Activated CD4-positive, CD25-positive, alpha-beta regulatory T cell treated with anti-CD3 and anti-CD28 coated beads, Interleukin-2, amount 50 U/mL, for 24 hours (primary cell): ENCODE data around the gene CXCR4.
A peak's percentile ranks its signal among the peaks of the same experiment; 100 is the strongest.
"Not testable (repeated sequence)": the region's sequence is repeated elsewhere in the genome, so short reads cannot be mapped to it uniquely, and the experiment has no call there.

Experiments used
- ATAC-seq, 2 donors: fragments of 150-1000 bp; cut with Tn5 transposase; one replicate each; pipeline ENCODE4 v1.10.0; 2021; ENCODE audit warnings: mild to moderate bottlenecking in 1 of 2, moderate library complexity in 1 of 2

The CXCR4 gene

DNA sequence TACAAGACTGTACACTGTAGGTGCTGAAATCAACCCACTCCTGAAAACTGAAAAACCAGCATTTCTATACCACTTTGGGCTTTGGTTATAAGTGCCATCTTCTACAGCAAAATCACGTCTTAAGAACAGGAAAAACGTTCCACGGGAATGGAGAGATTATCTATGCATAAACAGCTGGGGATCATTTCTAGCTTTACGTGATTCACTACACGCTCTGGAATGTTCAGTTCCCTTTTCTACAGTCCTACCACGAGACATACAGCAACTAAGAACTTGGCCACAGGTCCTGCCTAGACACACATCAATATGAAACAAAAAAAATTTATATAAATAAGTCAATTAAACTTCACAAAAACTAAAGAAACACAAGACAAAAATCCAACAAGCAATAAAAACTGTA lies 3.6 kb downstream of the CXCR4 start:
- ATAC-seq, result no peak

DNA sequence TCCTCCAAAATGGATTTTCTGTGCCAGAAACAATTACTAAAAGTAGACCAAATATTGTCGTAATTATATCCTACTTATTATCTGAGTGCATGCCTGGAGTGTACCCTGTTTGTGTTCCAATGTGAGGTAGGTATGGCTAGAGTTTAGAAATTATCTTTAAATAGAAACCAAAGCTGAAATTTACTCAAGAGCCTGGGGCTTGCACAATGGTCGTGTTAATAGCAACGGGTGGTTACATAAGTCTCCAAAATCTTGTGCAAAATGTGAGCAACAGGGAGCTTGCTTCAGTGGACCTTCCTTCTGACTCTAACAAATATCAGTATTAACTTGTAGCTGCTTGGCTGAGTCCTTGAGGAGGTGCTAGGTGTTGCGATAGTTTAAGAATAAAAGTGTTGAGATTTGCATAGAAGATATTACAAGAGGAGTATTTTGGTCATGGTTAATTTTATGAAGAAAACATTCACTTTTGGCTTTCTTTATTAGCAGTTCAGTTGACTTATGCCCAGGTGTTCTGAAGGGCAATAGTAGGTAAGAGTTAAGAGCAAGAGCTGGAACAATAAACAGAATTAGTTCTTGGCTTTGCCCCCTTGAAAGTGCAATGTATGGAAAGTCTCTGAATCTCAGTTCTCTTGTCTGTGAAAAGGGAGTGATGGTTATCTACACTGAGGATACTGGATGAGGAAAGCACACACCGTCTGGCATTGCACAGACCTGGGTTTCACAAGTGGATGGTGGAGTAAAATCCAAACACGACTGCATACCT lies 4.6 kb downstream of the CXCR4 start:
- no peak for ATAC-seq

DNA sequence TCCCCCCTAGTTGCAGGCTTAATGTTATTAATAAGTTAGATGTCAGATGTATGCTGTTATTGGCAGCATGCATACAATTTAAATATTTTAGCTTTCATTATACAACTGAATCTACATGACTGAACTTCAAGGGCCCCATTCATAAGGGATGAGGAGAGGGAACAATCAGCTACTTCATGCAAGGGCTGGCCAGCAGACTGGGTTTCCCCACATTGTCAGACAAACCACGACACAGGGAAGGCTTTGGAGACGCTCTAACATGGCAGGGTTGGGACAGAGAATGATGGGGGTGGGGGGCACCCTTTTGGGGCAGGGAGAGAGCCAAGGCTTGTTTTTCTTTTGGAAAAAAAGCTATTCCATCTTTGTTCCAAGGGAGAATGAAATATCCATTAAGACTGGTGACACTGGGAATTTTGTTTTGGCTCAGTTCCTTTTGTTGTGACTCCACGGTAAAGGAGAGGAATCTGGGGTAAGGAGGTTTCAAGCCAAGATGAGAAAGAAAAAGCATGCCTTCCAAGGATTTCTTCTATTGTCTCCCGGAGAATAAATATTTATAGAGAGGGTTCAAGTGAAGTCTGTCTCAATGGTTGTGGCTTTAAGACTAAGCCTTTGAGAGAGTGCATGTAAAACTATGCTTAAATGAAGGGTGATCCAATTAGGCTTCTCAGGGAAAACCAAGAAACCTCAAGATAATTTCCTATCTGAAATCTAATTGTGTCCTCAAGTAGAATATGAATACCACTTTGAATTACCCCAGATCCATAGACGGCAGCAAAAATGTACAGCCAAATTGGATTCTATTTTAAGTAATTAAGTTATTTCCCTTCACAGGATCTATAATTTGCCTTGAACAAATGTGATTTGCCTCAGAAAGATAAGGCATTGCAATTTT lies 5.4 kb downstream of the CXCR4 start:
- ATAC-seq, result no peak

DNA sequence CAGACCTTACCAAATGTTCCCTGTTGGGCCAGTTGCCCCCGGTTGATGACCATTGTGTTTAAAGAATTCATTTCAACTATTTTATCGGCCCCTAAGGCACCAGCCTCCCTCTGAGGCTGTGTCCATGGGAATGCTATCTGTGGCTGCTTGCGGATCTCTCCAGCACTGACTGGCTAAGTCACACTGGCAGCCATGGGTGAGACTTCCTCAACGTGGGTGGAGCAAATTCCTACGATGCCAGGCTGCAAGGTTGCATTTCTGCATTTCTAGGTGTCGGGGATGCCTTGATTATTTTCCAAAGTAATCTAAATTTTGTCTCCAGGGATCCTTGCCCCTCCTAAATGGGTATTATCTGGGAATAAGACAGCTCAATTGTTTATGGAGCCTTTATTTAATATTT lies 6.2 kb downstream of the CXCR4 start:
- ATAC-seq, result no peak

DNA sequence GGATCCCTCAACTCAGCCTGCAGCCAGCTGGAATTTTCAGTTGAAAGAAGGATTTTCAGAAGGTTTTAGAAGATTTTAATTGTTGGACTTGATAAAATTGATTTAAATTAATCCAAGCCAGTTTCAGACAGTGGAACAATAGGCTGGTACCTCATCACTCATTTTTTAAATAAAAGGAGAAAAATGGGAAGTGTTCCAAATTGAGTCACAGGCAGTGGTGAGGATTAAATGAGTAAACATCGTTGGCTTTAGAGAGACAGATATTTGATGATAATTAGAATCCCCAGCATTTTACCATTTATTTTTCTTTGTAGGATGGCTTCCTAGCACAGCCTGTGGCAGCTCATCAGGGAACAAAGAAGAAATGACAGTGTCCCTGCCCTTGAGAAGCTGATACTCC lies 7.4 kb downstream of the CXCR4 start:
- no peak for ATAC-seq

DNA sequence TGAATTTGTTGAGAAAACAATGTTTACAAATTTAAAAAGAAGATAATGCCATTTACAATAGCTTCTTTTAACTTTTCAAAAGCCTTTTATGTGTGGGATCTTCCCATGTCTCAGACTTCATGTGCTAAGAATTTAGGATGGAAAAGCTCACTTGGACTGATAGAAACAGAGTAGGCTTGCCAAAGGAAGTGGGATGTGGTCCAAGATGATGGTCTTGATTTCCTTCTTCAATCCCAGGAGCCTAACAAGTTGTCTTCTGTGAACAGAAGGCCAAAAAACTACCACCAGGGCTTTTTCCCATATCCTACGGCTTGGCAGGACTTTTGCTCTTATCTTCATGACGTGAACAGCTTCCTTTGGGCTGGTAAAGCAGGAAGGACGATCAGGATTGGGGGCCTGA lies 9.5 kb downstream of the CXCR4 start:
- no peak for ATAC-seq

DNA sequence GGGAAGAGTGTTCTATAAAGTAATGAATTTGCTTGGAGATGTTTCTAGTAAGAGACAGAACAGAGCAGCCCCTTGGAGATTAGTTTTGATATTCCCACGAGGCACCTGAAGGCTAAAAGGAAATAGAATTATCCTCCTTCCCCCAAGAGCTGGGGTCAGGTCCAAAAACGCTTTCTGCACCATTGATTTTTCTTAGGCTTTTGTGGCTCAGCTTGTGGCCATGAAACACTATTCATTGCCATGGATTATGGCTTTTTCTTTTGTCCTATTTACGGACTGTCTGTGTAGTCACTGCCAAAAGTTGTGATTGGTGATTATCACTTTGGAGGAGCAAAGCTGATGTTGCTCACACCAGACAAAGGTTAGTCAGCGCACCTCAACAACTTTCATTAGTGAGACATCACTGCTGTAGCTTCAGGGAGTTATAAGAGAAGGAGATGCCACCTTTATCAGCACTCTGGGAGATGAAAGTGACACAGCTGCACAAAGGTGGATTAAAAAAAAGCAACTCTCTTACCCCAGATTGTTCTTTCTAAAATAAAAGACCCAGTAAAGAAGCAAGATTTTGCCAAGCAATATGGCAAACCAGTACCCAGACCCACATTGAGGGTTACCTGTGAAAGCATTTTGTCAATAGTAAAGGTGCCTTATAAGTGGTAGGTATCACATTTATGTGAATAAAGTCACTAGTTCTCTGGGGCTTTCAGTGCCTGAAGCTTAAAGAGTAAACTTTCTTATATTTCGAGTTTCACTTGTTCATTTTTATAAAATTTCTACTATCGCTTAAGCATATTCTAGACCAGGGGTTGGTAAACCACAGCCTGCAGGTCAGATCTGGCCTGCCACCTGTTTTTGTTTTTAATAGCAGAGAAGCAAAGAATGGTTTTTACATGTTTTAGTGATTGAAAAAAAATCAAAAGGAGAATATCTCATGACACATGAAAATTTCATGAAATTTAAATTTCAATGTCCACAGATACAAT lies 10.6 kb downstream of the CXCR4 start:
- ATAC-seq, result peak in 1 of 2 donors; percentile 27

DNA sequence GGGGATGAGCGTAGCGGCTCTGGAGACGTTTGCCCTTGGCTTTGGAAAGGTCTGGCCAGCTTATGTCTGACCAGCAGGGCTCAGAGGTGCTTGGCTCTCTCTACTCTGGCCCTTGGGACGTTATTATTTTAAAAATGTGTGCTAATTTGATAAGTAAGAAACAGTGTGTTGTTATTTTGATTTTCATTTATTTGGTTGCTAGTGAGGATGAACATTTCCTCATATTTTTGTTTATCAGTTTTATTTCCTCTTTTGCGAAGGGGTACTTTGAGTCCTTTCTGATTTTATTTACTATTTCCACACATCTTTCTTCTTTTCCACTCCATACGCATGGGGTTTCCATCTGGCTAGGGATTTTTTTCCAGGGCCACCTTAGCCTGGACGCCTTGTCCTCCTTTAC lies 11.4 kb downstream of the CXCR4 start:
- ATAC-seq, result no peak

DNA sequence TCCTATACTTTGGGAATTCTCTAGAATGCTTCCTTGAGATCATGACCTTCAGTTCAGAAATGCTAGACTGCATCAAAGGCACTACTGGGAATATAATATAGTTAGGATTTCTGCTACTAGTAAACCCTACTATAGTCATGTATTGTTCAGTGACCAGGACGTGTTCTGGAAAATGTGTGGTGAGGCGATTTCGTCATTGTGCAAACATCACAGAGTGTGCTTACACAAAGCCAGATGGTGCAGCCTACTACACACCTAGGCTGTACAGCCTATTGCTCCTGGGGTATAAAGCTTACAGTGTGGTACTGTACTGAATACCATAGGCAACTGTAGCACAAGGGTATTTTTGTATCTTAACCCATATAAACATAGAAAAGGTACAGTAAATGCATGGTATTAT lies 13.0 kb downstream of the CXCR4 start:
- no peak for ATAC-seq

DNA sequence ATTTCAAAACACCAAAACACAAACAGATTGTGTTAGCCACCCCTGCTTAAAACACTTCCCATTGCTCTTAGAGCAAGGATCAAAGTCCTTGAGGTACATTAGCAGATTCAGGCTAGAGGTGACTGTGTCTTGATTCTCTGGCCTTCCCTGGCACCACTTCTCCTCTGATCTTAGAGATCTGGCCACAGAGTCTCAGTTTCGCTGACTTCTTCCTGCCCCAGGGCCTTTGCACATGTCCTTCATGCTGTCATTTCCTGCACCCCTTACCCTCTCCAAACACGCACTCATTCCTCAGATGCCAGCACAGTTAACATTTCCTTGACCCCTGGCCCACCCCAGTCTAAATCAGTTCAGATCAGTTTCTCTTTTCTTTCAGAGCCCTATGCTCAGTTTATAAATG lies 16.9 kb downstream of the CXCR4 start:
- ATAC-seq, result no peak

DNA sequence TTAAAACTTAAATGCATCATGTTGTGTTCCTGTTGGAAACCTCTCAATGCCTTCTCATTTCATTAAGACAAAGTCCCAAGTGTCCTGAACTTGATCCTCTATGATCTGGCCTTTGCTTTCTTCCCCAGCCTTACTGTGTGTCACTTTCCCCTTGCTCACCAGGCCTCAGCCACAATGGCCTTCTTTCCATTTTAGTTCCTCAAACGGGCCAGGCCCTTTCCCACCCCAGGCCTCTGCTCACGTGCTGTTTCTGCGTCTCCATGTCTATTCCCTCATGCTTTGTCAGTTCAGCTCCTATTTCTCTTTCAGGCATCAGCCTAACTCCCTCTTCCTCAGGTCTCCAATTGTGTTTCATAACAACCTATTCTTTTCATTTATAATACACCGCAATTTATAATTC lies 19.5 kb downstream of the CXCR4 start:
- no peak for ATAC-seq

DNA sequence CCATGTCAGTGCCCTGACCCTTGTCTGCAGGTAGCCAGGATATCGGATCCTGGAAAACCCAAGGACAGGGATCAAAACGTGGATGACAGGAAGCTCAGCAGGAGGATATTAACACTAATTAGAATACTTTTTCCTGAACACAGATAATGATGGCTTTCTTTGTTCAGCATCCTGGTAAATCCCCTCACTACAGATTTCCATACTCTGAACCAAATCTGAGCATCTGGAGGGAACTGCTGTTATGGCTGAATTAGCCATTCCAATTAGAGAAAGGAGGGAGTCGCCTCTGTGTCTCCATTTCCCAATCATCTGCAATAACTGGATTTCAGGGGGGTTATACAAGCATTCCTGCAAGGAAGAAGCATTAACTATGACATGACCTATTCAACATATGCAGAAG lies 24.4 kb downstream of the CXCR4 start:
- no peak for ATAC-seq

DNA sequence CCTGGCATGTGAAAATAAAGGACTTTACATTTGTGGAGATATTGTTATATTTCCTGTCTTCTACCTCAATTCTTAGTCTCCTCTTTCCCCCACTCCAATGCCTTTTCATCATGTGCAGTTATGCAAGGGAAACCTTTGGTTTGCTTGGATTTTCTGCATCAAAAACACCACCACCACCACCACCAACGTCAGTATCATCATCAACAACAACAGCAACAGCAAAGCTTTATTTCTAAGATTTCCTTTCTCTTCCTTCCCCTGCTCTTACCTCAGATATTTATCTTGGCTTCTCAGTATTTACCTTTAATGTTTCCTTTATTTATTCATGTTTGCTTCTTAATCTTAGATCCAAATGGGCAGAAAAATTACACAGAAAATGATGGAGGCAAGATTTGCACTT lies 26.1 kb downstream of the CXCR4 start:
- no peak for ATAC-seq

DNA sequence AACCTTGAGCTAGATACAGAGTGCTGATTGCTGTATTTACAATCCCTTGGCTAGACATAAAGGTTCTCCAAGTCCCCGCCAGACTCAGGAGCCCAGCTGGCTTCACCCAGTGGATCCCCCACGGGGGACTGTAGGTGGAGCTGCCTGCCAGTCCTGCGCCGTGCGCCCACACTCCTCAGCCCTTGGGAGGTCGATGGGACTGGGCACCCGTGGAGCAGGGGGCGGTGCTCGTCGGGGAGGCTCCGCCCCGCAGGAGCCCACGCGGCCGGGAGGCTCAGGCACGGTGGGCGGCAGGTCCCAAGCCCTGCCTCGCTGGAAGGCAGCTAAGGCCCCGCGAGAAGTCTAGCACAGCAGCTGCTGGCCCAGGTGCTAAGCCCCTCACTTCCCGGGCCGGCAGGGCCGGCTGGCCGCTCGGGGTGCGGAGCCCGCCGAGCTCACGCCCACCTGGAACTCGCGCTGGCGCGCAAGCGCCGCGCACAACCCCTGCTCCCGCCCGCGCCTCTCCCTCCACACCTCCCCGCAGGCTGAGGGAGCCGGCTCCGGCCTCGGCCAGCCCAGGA lies 30.0 kb downstream of the CXCR4 start:
- ATAC-seq, result not testable (repeated sequence)

DNA sequence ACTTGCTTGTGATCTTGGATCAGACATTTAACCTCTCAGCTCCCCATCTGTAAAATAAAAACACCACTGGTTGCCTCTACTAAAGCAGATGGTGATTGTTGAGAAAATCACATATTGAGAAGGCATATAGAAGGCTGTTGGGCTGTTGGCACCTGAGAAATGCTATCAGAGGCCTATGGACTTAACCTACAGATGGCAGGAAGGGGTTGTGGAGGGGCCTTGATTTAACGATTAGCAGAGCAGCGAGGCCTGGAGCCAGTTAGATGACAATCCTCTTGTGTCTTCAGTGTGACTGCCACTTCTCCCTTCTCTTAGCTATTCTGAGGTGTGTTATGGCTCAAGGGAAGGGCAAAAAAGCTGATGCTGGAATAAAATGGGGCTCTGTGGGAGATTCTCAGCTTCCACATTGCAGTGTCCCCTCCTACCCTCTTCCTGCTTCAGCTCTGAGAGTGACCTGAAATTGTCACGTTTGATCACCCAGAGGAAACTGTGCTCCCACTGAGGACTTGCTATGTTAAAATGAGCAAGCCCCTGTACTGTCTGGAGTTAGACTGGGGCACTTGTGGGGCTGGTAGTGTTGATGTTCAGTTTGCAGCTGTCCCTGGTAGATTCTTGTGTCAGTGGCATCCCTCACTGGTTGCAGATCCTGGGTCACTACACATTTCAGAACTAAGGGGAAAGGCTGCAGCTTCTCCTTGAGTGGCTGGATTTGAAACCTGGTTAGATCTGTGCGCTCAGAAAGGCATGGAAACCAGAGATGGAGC lies 31.5 kb downstream of the CXCR4 start:
- ATAC-seq, result no peak

DNA sequence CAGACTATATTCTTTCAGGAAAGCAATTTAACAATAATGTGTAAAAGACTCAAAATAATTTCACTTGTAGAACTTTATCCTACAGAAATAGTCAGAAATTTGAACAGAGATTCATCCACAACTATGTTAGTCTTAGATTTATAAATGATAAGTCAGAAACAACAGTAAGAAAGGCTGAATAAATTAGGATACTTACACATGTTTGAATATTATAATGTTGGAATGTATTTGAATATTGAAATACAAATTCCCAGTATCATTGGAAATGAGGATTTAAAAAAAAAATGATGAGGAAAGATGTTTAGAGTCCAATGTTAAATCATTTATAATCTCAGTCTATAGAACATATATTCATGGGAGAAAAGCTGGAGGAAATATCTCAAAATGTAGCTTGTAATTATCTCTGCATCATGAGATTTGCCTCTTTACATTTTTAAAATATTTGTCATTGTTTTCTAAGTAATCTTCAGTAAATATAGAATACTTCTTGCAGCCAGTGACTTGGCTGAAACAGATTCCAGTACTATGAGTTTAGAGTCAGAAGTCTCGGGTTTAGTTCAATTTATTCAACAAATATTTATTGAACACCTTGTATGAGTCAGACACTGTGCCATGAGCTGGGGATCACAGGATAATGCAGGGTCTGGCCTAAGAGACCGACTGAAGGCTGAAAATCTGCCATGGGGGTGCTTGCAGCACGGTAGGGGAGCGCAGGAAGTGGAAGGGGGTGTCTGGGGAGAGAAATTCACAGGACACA lies 32.3 kb downstream of the CXCR4 start:
- ATAC-seq, result no peak

DNA sequence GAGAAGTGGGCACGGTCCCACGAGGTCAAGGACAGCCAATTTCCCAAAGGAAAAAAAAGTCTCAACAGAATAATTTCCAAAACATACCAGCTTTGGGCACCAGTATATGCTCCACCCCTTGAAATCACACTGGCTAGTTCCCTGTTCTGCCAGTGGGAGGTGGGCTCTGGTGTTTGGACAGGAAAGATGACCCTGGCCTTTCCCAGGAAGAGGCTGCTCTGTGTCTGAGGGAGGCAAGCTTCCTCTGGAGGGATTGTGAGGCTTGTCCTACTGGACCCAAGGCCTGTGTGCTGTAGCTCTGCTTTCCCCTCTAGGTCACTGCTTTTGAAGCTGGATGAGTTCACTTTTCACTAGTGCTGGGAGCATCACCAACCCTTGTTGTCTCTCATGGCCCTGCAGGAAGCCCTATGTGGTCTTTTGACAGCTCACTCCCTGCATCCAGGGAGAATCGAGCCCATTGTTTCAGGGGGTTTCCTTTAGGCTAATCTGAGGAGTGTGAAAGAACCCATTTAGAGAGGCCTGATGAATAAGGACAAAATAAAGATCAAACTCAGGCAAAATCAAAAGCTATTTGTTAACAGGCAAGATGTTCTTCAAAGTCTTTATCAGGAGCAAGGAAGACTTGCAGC lies 36.3 kb downstream of the CXCR4 start:
- no peak for ATAC-seq

DNA sequence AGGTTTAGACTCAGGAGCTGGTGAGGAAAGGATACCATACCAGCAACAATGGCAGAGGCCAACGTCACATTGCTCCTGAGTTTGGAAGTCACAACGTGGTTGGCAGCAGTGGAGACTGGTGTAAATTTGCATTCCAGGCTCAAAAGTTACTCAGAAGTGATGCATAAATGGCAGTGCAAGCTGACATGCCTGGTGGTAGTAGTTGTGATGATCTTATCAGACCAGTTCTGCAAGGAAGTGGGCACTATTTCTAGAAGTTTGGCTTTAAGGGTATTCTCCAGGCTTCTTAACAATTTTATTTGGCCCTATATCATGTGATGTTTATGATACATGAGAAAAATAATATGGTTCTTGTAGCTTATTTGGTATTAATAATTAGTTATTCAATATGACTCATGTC lies 37.8 kb downstream of the CXCR4 start:
- peak in 1 of 2 donors; percentile 36 for ATAC-seq

DNA sequence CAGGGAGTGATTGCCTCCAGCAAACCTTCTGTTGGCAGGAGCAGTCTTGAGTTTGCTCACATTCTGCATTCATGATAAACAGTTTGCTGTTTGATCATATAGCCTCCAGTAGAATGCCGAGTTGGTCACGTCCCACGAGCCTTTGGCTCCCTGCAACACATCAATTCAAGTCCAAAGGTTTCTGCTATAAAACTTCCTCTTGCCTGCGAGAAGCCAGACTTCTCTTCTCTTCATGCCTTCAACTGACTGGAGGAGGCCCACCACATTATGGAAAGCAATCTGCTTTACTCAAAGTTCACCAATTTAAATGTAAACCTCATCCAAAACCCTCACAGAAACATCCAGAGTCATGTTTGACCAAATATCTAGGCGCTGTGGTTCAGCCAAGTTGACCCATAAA lies 40.8 kb downstream of the CXCR4 start:
- ATAC-seq, result no peak

DNA sequence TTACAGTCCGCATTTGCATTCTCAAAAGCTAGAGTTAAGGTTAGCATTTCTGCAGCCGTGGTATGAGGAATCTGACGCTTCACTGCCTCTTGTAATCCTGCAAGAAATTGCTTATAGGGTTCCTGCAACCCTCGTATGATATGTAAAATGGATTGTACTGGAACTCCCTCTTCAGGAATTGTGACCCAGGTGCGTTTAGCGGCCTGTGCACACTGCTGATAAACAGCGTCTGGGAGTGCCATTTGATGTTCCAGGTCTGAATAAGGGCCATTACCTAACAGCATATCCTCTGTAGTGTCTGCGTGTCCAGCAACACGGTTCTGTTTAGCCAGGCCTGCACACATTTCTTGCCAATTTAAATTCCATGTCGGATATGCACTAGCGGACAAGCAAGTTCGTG lies 42.5 kb downstream of the CXCR4 start:
- ATAC-seq, result no peak

DNA sequence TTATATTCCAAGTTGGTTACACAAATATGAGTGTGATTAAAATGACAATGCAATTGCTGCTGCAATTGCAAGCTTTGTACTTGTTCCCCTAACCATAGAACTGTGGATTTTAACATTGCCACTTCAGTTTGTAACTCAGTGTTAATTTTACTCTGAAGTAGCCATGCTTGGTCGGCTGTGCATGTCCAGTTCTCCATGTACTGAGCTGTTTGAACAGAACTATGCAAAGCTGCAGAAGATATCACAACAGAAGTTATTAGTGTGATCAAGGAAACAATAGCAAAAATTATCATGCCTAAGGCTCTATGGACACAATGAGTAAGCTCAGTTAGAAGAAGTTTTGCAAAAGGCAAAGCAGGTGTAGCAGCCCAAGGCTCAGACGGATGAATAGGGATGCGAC lies 45.3 kb downstream of the CXCR4 start:
- ATAC-seq, result no peak
